GM18520 (cell line): Measurements from ENCODE around the gene VPREB1.
"Not testable (repeated sequence)": the region's sequence is repeated elsewhere in the genome, so short reads cannot be mapped to it uniquely, and the experiment has no call there.

Experiments used
- ATAC-seq: cut with Tn5 transposase; IDR thresholded peaks from one replicate; pipeline ENCODE4 v1.9.1; 2021; ENCODE audit not compliant: unreplicated experiment

The VPREB1 gene

GRCh38 chr22:22293436-22293835 is 48.9 kb downstream of the VPREB1 start:
- ATAC-seq = not testable (repeated sequence)

GRCh38 chr22:22294641-22295040 is 50.1 kb downstream of the VPREB1 start:
- not testable (repeated sequence) for ATAC-seq
